ENCODE results near the gene ZNF275.

- no peak for TF ChIP-seq CTCF (IDR thresholded peaks at IDR 0.05)
- no peak for TF ChIP-seq POLR2A (IDR thresholded peaks at IDR 0.05)
- TF ChIP-seq EP300 (IDR thresholded peaks at IDR 0.05), result no peak
Measured at GRCh38 chrX:153320555-153321184, 13.3 kb upstream of the ZNF275 start.

All from tibial nerve (tissue), 4 donors.